GM06990 (cell line): Measurements from ENCODE around the gene RCC2.

Experiments used
- DNase-seq: peaks from one replicate; pipeline ENCODE4 v3.0.0-alpha.2; 2011; ENCODE audit not compliant: insufficient read length; ENCODE audit errors: extremely low read depth
- H3K27me3 ChIP-seq: replicated peaks from 2 replicates; pipeline ENCODE4 v1.6.0; 2011; ENCODE audit warnings: low read length; ENCODE audit not compliant: control insufficient read depth, insufficient read depth
- H3K36me3 ChIP-seq: 2 replicates; pipeline ENCODE4 v1.5.1; 2011; ENCODE audit warnings: low read length; ENCODE audit not compliant: control insufficient read depth, insufficient read depth
- H3K4me3 ChIP-seq: replicated peaks from 2 replicates; pipeline ENCODE4 v1.5.1; 2011; ENCODE audit warnings: low read depth, mild to moderate bottlenecking, control low read depth, low read length
- CTCF ChIP-seq: IDR thresholded peaks from 2 replicates; pipeline ENCODE4 v1.5.1; 2011; ENCODE audit warnings: low read length, control low read depth, mild to moderate bottlenecking, inconsistent platforms; ENCODE audit not compliant: insufficient read depth, poor library complexity, severe bottlenecking

RCC2 gene

DNA sequence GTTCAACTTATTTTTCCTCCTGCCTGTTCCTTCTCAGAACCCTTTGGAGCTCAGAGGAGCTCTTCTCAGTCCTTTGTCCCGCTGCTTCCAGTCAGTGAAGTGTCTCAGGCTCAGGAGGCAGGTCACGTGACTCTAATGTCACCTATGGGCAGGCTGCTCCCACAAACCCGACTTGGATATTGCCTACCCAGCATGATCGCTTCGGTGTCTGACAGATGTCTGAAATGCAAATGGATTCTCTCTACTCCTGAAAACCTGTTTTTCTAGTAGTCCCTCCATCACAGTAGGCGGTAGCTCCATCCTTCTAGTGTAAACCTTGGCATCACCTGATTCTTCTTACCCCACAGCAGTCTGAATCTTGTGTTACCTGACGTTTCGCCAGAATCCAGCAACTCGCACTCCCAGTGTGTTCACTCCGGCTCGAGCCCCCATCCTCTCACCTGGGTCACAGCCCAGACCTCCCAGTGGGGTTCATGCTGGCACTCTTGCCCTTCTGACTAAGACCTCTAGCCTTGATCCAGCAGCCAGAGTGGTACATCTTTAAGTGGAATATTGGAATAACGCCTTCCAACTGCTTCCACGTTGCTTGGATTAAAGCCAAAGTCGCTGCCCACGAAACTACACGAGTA lies 62.0 kb downstream of the RCC2 start:
- DNase-seq: no peak
- no peak for TF ChIP-seq CTCF
- Histone ChIP-seq H3K27me3 (no peaks in the 10 kb centered on the region; the same call in none of the 2 replicates), H3K4me3 (no peak overlapping the region), H3K36me3 (no peaks in the 10 kb centered on the region)

- no peak overlapping the region for H3K4me3 ChIP-seq
- no peaks in the 10 kb centered on the region for H3K36me3 ChIP-seq
- no peak for DNase-seq
- no peak for TF ChIP-seq CTCF
- peaks cover 1% of the 10 kb centered on the region for H3K27me3 ChIP-seq
Observed at GRCh38 chr1:17375651-17376050, 63.8 kb downstream of the RCC2 start.

GRCh38 chr1:17372955-17373354 lies 66.5 kb downstream of the RCC2 start:
- Histone ChIP-seq H3K27me3 (peaks cover 1% of the 10 kb centered on the region), H3K4me3 (no peak overlapping the region), H3K36me3 (no peaks in the 10 kb centered on the region)
- DNase-seq: no peak
- no peak for TF ChIP-seq CTCF

DNA sequence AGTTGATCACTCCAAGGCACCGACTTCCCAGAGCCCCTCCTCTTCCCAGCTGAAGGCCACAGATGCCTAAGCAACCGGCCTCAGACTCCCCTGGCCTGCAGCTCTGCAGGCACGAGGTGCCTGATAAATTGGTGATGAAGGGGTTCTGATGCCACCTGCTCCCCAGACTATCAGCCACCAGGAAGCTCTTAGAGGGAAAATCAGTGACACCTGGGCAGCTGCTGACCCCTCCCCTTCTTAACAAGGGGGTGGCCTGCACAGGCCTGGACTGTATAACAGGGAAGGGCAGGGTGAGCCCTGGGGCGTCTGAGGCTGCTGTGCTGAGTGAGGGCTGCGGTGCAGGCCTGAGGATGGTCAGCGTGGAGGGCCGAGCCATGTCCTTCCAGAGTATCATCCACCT lies 67.6 kb downstream of the RCC2 start, which contains the start of gene PADI6:
Gene PADI6 (plus strand): TSS at position 301 of the 400 bp plus-strand sequence. CDS start 50 bp downstream, at position 351.
- no peaks in the 10 kb centered on the region for H3K36me3 ChIP-seq
- DNase-seq: no peak
- no peak for TF ChIP-seq CTCF
- peaks cover 1% of the 10 kb centered on the region for H3K27me3 ChIP-seq
- no peak within 1 kb of the TSS for H3K4me3 ChIP-seq

GRCh38 chr1:17370618-17371017 lies 68.9 kb downstream of the RCC2 start:
- peak; percentile 31 for TF ChIP-seq CTCF
- Histone ChIP-seq H3K4me3 (no peak overlapping the region), H3K27me3 (peaks cover 1% of the 10 kb centered on the region), H3K36me3 (no peaks in the 10 kb centered on the region)
- no peak for DNase-seq

DNA sequence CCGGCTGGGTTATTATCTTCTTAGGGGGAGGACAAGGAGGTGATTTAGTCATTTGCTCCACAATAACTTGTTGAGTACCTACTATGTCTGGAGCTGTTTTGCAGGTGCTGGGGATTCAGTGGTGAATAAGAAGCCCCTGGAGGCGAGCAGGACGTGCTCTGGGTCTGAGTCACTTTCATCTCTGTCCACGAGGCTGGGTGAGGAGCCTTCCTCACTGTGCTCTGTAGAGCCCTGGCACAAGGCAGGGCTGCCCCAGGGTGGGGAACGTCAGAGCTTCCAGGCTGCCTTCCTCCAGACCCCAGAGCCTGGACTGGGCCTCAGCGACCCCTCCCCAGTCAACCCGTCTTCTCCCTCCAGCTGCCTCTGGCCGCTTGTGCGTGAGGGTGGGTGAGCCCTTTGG lies 70.0 kb downstream of the RCC2 start:
- no peak overlapping the region for H3K4me3 ChIP-seq
- H3K27me3 ChIP-seq: peaks cover 1% of the 10 kb centered on the region
- no peak for TF ChIP-seq CTCF
- H3K36me3 ChIP-seq: no peaks in the 10 kb centered on the region
- DNase-seq: no peak
